GM19468 (cell line): Measurements from ENCODE around the gene ECHS1.
"Not testable (repeated sequence)": the region's sequence is repeated elsewhere in the genome, so short reads cannot be mapped to it uniquely, and the experiment has no call there.

Experiments
- ATAC-seq: cut with Tn5 transposase; IDR thresholded peaks from one replicate; pipeline ENCODE4 v1.9.1; 2021; ENCODE audit warnings: mild to moderate bottlenecking, moderate library complexity, moderate number of reproducible peaks; ENCODE audit not compliant: unreplicated experiment; ENCODE audit errors: extremely low read depth

Gene ECHS1

DNA sequence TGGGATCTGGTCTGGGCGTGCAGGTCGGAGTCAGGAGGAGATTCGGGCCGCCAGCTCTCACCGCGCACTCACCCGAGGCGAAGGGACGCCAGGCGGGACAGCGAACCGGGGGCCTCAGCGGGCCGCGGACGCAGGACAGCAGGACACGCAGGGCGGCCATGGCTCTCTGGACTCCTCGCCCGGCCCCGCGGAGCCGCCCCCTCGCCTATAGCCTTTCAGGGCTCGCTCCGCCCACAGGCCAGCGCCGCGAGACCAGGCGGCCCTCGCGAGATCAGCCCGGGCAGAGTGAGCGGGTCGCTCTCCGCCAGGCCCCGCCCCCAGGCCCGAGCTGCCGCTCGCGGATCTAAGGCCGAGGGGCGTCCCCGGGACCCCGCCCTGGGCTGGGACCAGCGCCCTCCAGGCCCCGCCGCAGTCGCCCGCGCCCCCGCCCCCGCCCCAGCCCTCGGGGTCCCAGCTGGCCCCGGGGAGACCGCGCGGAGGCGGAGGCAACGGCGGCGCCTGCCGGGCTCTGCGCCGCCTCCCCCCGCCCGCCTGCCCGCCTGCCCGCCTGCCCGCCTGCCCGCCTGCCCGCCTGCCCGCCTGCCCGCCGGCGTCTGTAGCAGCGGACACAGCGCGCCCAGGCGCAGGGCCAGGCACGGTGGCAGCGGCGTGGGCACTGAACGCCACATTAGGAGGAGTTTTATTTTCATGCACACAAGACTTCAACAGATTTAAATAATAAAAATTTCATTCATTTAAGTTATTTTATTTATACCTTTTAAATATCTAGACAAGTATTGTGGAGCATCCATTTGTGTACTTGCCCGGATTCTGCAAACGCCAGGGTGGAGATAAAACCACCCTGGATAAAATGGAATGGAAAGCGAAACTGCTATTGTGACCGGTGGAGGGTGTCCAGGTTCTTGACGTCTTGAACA is at the start of gene ECHS1:
Gene ECHS1 (minus strand): TSS at position 181 of the 917 bp plus-strand sequence. CDS start 21 bp downstream, at position 160.
- peak; percentile 99 for ATAC-seq

GRCh38 chr10:133422223-133422806 is 49.2 kb upstream of the ECHS1 start:
- ATAC-seq: no peak

GRCh38 chr10:133421336-133422222 is 48.4 kb upstream of the ECHS1 start:
- ATAC-seq: no peak

DNA sequence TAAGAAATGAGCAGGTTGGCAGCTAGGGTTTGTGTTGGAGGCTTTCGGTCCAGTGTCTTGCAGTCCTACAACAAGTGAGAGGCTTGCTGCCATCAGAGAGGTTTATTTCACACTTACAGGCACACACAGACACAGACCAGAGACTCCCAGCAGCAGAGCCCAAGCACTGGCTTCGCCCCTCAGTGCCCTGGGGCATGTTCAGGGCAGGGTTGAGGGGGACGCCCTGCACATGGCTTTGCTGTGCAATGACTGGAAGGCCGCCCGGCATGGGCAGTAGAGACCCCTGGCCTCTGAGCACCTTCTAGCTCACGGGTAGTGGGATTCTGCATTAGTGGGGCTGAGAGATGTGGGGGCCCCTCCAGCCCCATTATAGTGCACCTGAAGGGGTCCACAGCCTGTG is 47.4 kb upstream of the ECHS1 start:
- no peak for ATAC-seq

GRCh38 chr10:133420028-133420427 is 46.9 kb upstream of the ECHS1 start:
- no peak for ATAC-seq

GRCh38 chr10:133419211-133419950 is 46.2 kb upstream of the ECHS1 start:
- ATAC-seq: no peak

- no peak for ATAC-seq
These were observed 45.3 kb upstream of the ECHS1 start for GRCh38 chr10:133418289-133418993.

DNA sequence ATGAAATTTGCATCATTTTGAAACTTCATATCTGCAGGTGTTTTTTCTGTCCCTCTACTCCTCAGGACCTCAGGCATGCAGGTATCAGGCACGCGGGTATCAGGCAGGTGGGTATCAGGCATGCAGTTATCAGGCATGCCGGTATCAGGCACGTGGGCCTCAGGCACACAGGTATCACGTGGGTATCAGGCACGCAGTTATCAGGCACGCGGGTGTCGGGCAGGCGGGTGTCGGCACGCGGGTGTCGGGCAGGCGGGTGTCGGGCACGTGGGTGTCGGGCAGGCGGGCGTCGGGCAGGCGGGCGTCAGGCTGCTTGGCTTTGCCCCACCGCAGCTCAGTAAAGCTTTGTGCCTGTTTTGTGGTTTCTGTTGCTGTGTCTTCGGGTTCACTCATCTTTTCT is 42.6 kb upstream of the ECHS1 start:
- ATAC-seq: no peak

DNA sequence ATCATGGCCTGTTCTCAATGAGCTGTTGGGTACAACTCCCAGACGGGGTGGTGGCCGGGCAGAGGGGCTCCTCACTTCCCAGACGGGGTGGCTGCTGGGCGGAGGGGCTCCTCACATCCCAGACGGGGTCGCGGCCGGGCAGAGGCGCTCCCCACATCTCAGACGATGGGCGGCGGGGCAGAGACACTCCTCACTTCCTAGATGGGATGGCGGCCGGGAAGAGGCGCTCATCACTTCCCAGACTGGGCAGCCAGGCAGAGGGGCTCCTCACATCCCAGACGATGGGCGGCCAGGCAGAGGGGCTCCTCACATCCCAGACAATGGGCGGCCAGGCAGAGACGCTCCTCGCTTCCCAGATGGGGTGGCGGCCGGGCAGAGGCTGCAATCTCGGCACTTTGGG is 41.2 kb upstream of the ECHS1 start:
- ATAC-seq: not testable (repeated sequence)

- no peak for ATAC-seq
These were observed 39.2 kb upstream of the ECHS1 start for GRCh38 chr10:133412381-133412711.

- no peak for ATAC-seq
These were observed 38.6 kb upstream of the ECHS1 start for GRCh38 chr10:133411523-133412380.

GRCh38 chr10:133405844-133406527 is 32.8 kb upstream of the ECHS1 start:
- peak; percentile 43 for ATAC-seq

DNA sequence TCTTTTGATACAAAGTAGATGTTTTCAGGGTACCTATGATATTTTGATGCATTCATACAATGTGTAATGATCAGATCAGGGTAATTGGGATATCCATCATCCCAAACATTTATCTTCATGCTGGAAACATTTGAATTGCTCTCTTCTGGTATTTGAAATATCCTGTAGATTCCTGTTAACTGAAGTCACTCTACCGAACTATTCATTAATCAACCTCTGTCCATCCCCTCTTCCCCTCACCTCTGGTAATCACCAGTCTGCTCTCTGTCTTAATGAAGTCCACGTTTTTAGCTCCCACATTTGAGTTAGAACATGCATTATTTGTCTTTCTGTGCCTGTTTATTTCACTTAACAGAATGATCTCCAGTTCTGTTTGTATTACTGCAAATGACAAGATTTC is 32.1 kb upstream of the ECHS1 start:
- ATAC-seq: no peak

DNA sequence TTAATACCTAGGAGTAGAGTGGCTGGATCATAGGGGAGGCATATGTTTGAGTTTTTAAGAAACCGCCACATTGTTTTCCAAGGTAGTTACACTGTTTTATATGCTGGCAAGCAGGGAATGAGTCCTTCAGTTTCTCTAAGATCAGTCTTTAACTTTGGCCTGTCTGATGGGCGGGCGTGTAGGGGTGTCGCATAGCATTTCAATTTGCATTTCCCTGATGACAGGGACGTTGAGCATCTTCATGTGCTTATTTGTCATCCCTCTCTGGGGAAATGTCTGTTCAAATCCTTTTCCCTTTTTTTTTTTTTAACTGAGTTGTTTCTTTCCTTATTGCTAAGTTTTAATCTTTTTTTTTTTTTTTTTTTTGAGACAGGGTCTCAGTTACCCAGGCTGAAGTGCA is 30.6 kb upstream of the ECHS1 start:
- no peak for ATAC-seq

DNA sequence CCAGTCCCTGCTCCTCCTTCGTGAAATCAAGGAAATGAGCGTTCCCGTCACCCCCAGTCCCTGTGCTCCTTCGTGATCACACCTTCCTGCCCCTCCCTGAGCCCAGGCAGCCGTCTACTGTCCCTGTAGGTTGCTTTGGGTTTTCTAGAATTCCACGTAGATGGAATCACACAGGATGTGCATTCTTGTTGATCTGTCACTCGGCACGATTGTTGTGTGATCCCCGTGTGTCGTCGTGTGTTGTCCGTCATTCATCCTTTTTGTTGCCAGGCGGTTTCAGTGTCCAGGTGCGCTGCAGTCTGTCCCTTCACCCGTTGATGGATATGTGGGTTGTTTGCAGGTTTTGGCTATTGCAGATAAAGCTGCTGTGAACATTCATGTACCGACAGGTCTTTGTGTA is 30.2 kb upstream of the ECHS1 start:
- no peak for ATAC-seq

GRCh38 chr10:133401981-133402725 is 29.0 kb upstream of the ECHS1 start:
- ATAC-seq: no peak

DNA sequence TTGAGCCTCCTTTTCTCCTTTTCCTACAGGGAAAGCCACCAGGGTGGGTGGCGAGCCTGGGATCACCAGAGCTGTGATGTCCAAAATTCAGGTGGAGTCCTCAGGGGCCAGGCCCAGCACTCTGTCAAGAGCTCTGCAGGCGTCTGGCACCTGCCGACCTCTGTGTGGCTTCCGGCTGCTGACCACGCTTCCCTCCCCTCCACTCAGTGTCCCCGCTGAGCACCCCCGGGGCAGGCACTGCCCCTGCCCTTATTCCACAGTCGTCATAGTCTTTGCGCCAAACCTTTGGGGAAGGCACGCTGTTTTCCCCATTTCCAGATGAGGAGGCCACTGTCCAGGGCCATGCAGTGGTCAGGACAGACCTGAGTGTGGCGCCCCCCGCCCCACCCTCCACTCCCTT is 28.3 kb upstream of the ECHS1 start:
- peak; percentile 2 for ATAC-seq
